ENCODE results near the gene SAMD1.

The SAMD1 gene

DNA sequence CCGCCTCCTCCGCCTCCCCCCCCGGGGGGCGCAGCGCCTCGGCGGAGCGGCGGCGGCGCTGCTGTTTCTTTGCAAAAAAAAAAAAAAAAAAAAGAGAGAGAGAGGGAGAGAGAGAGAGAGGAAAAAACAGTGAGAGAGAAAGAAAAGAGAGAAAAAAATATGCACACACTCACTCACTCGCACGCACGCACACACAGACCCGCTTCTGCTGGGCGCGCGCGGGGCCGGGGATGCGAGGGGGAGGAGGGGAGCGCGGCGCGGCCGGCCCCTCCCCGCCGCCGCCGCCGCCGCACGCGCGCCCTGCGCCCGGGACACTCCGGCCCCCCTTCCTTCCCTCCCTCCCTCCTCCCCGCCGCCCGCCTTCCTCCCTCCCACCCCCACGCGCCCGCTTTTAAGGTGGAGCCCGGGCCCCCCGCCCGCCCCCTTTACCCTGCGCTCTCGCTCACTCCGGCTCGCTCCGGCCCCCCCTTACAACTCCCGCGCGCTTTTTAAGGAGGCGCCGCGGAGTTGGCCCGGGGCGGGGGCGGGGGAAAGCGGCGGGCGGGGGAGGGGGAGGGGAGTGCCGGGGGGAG, at the start of gene SAMD1:
Gene SAMD1, minus strand, starts transcription at position 243 of the 572 bp plus-strand sequence.
- peak within 1 kb of the TSS; percentile 96 for H3K27ac Mint-ChIP-seq
- no peaks in the 10 kb centered on the region for H3K27me3 Mint-ChIP-seq
- peaks cover 9% of the 10 kb centered on the region for H3K9me3 Mint-ChIP-seq
- H3K36me3 Mint-ChIP-seq (ENCODE audit: low read depth), result peaks cover 61% of the 10 kb centered on the region
- peak within 1 kb of the TSS; percentile 94 for H3K4me3 Mint-ChIP-seq
- peaks cover 27% of the 10 kb centered on the region for H3K4me1 Mint-ChIP-seq (ENCODE audit: low read depth)
- intact Hi-C loops (cut with micrococcal nuclease), result loop anchor here (2.0 kb wide), 1 partner anchor 26 kb away; the partner anchor contains the start of gene PRKACA

DNA sequence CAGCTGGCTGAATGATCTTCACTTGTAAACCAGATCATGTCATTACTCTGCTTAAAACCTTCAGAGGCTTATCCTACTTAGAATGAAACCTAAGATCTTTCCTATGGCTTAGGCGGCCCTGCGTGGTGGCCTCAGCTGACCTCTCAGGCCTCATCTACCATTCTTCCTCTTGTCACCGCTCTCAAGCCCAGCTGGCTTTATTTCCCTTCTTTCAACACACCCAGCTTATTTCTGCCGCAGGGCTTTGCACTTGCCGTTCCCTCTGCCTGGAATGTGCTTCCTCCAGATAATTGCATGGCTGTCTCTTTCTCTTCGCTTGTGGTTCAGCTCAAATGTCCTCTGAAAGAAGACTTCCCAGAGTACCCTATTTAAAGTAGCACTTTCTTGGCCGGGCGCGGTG, 49.4 kb upstream of the SAMD1 start:
- Mint-ChIP-seq H3K9me3 (no peaks in the 10 kb centered on the region), H3K4me1 (ENCODE audit: low read depth) (peaks cover 44% of the 10 kb centered on the region), H3K36me3 (ENCODE audit: low read depth) (peaks cover 20% of the 10 kb centered on the region), H3K27me3 (no peaks in the 10 kb centered on the region), H3K27ac (peak overlapping the region; percentile 73), H3K4me3 (peak overlapping the region; percentile 18)
- intact Hi-C loops (cut with micrococcal nuclease), result loop anchor here (10.0 kb wide), 1 partner anchor 265 kb away; no protein-coding TSS in a partner anchor

DNA sequence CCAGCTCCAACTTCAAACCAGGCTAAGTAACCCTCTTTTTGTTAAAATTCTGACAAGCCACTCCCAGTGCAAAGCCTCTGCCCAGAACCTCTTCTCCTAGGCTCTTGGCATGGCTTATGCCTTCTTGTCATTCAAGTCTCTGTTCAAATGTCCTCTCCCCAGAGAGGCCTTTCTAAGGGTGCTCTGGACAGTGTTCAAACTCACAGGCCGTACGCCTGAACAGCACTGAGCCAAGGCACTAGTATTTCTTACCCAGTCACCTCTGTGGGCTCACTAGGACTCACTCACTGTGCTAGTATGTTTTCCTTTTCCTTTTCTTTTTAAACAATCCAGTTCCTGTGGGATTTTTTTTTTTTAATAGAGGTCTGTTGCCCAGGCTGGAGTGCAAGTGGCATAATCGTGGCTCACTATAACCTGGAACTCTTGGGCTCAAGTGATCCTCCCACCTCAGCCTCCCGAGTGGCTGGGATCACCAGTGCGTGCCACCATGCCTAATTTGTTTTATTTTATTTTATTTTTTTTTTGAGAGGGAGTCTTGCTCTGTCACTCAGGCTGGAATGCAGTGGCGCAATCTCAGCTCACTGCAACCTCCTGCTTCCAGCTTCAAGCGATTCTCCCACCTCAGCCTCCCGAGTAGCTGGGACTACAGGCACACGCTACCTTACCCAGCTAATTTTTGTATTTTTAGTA, 48.2 kb upstream of the SAMD1 start:
- H3K4me1 Mint-ChIP-seq (ENCODE audit: low read depth), result peaks cover 43% of the 10 kb centered on the region
- H3K4me3 Mint-ChIP-seq, result peak overlapping the region; percentile 44
- peaks cover 20% of the 10 kb centered on the region for H3K36me3 Mint-ChIP-seq (ENCODE audit: low read depth)
- peak overlapping the region; percentile 73 for H3K27ac Mint-ChIP-seq
- intact Hi-C loops (cut with micrococcal nuclease), result no loop called here
- H3K9me3 Mint-ChIP-seq, result no peaks in the 10 kb centered on the region
- H3K27me3 Mint-ChIP-seq, result no peaks in the 10 kb centered on the region

DNA sequence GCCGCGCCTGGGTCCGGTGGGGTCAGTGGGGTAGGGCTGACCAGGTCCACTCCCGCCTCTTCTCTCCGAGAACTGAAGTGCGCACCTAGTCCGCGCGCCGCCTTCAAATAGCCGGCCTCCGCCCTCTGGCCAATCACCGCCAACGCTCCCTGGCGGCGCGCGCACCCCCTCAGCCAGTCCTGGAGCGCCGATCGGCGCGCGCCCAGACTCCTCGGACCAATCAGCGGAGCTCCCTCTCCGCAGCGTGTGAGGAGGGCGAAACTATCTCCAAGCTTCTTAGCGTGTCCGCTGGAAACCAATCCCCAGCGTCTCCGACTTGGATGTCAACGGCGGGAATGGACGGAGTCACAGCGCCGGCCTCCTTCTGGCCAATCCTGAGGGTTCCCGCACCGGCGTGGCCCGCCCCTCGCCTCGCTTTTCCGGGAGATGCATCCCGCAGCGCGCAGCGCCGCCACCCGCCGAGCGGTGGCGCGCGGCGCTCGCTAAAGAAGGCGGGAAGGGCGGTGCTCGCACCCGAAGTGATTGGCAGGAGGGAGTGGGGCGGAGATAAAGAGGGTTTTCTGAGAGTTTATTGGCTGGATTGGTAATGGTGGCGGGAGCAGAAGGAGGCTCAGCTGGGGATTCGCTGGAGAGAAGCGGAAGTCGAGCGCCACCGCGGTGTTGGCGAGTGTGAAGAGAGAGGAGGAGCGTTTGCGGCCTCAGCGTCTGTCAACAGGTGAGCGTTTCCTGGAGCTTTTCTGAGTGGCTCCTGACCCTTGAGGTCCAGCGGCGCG, 46.1 kb upstream of the SAMD1 start, which contains the start of gene ASF1B:
Gene ASF1B, minus strand, starts transcription at position 81 of the 773 bp plus-strand sequence. CDS start 133 bp downstream, outside the sequence.
- Mint-ChIP-seq H3K36me3 (ENCODE audit: low read depth) (peaks cover 10% of the 10 kb centered on the region), H3K27ac (peak within 1 kb of the TSS; percentile 88), H3K27me3 (no peaks in the 10 kb centered on the region)

DNA sequence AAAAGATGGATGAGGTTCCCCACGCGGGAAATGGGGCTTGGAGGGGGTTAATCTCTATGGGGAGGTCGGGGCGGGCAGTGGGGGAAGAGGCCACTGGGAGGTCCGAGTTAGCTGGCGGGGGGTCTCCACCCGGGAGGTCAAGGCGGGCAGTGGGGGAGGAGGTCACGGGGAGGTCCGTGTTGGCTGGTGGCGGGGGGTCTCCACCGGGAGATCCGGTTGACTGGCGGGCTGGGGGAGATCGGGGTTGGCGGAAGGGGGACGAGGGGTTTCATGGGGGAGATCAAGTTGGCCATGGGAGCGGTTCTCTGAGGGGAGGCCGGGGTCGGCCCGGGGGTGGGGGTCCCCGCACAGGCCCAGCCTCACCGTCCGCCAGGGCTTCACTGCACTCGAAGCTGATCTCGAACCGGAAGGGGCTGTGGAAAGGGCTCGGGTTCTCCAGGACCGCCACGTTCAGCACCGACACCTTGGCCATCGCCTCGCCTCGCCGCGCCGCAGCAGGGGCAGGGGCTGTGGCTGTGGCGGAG, 45.5 kb upstream of the SAMD1 start:
- peaks cover 10% of the 10 kb centered on the region for H3K36me3 Mint-ChIP-seq (ENCODE audit: low read depth)
- H3K27ac Mint-ChIP-seq, result peak overlapping the region; percentile 88
- H3K27me3 Mint-ChIP-seq, result no peaks in the 10 kb centered on the region
- intact Hi-C loops (cut with micrococcal nuclease), result loop anchor here (2.0 kb wide), 2 partner anchors 55 to 63 kb away; partner anchors contain the start of gene MISP3
- H3K4me1 Mint-ChIP-seq (ENCODE audit: low read depth), result peaks cover 34% of the 10 kb centered on the region
- H3K4me3 Mint-ChIP-seq, result peak overlapping the region; percentile 86
- no peaks in the 10 kb centered on the region for H3K9me3 Mint-ChIP-seq

More for the DNA sequence above, 46.1 kb upstream of the SAMD1 start, which contains the start of gene ASF1B:
- Mint-ChIP-seq H3K9me3 (no peaks in the 10 kb centered on the region), H3K4me1 (ENCODE audit: low read depth) (peaks cover 34% of the 10 kb centered on the region), H3K4me3 (peak within 1 kb of the TSS; percentile 86)
- intact Hi-C loops (cut with micrococcal nuclease), result loop anchor here (1.0 to 2.0 kb wide), 3 partner anchors 18 to 64 kb away; partner anchors contain the start of gene MISP3

DNA sequence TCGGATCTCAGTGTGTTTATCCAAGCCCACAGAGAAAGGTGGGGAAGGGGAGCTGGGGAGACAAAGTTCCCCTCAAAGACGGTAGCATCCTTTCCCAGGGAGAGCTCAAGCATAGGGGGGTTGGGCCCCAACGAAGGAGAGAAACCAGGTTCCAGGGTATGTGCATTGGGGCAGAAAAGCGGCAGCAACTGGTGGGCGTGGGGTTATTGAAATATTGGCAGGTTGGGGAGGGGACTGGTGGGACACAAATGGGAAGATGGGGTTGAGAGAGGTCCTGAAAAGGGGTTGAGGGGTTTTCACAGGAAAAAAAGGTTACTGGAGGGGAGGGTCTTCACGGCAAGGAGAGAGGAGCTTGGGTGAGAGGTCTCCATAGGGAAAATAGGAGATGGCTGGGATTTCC, 44.8 kb upstream of the SAMD1 start:
- peak overlapping the region; percentile 86 for H3K4me3 Mint-ChIP-seq
- no peaks in the 10 kb centered on the region for H3K9me3 Mint-ChIP-seq
- H3K27ac Mint-ChIP-seq, result peak overlapping the region; percentile 88
- peaks cover 34% of the 10 kb centered on the region for H3K4me1 Mint-ChIP-seq (ENCODE audit: low read depth)
- peaks cover 10% of the 10 kb centered on the region for H3K36me3 Mint-ChIP-seq (ENCODE audit: low read depth)
- no peaks in the 10 kb centered on the region for H3K27me3 Mint-ChIP-seq
- intact Hi-C loops (cut with micrococcal nuclease), result no loop called here

DNA sequence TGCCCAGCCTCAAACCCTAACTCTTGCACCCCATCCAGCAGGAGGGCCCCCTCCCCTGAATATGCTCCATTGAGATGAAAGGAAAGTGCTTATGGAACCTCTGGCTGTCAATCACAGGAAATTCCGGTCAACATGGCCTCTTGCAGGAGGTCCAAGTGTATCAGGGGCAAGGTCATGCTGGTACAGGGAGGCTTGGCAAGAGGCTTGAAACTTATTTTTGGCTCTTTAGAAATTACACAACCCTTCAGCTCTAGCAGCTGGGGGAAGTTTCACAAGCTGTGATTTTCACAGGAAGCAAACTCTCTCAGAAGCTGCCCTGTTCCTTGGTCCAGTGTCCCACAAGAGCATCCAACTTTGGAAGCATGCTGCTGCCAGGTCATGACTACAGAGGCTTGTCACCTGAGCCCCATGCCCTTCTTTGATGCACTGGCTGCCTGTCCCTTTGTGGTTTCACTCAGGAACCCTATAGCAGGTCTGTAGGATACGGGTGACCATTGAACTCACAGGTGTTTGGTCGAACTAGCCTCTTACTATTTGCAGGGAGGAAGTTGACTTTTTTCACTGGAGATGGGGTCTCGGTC, 37.5 kb upstream of the SAMD1 start:
- H3K27me3 Mint-ChIP-seq, result no peaks in the 10 kb centered on the region
- no peaks in the 10 kb centered on the region for H3K36me3 Mint-ChIP-seq (ENCODE audit: low read depth)
- H3K4me3 Mint-ChIP-seq, result no peak overlapping the region
- H3K4me1 Mint-ChIP-seq (ENCODE audit: low read depth), result peaks cover 25% of the 10 kb centered on the region
- intact Hi-C loops (cut with micrococcal nuclease), result no loop called here
- H3K27ac Mint-ChIP-seq, result peak overlapping the region; percentile 78
- H3K9me3 Mint-ChIP-seq, result no peaks in the 10 kb centered on the region

DNA sequence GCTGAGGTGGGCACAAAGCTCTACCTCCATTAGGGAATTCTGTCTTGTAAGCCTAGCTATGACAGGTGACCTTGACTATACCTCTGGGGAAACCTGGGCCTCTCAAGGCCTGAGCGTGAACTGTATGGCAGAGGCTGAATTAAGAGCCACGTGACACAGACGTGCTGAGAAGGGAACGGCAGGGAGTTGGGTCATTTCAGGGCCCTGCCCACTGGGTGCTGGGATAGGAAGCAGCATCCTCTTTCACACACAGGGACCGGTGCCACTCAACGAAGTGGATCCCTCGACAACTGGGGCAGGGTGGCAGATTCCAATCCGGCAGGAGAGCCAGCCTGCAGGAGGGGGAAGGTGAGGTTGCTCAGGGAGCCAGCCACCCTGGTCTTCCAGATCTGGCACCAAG, 36.6 kb upstream of the SAMD1 start:
- intact Hi-C loops (cut with micrococcal nuclease), result no loop called here
- H3K27ac Mint-ChIP-seq, result peak overlapping the region; percentile 78
- H3K36me3 Mint-ChIP-seq (ENCODE audit: low read depth), result no peaks in the 10 kb centered on the region
- H3K4me3 Mint-ChIP-seq, result no peak overlapping the region
- peaks cover 25% of the 10 kb centered on the region for H3K4me1 Mint-ChIP-seq (ENCODE audit: low read depth)
- H3K9me3 Mint-ChIP-seq, result no peaks in the 10 kb centered on the region
- H3K27me3 Mint-ChIP-seq, result no peaks in the 10 kb centered on the region

DNA sequence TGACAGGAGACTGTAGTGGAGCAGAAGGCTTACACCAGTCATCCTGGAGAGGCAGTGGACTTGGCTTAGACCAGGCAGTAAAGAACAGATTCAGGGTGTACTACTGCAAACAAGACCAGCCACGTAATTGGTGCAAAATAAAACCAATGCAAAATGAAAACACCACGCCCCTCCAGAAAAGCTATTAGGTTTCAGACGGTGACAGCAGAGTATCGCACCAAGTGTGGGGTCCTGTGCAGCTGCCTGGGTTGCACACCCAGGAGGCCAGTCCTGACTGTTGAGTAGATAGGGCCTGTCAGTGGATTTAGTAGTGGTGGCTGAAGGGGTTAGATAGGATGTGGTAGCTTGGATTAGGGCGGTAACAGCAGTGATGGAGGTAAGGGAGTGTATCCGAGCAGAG, 32.4 kb upstream of the SAMD1 start:
- no peak overlapping the region for H3K4me3 Mint-ChIP-seq
- intact Hi-C loops (cut with micrococcal nuclease), result no loop called here
- H3K4me1 Mint-ChIP-seq (ENCODE audit: low read depth), result peaks cover 39% of the 10 kb centered on the region
- no peaks in the 10 kb centered on the region for H3K36me3 Mint-ChIP-seq (ENCODE audit: low read depth)
- no peaks in the 10 kb centered on the region for H3K9me3 Mint-ChIP-seq
- no peak overlapping the region for H3K27ac Mint-ChIP-seq
- no peaks in the 10 kb centered on the region for H3K27me3 Mint-ChIP-seq

DNA sequence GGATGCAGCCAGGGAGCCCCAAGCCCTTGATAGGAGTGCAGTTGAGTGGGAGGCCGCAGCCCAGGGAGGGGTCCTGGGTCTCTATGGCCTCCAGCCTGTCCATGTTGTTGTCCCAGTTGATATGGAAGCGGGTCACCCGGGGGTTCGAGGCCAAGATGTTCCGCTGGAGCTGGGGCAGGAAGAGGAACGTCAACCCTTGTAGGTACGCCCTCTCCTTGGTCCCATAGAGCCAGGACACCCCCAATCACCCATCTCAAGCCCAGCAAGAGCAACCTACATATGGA, 29.9 kb upstream of the SAMD1 start:
- Mint-ChIP-seq H3K27ac (peak overlapping the region; percentile 93), H3K4me3 (no peak overlapping the region), H3K27me3 (no peaks in the 10 kb centered on the region), H3K36me3 (ENCODE audit: low read depth) (peaks cover 16% of the 10 kb centered on the region), H3K4me1 (ENCODE audit: low read depth) (peaks cover 44% of the 10 kb centered on the region), H3K9me3 (no peaks in the 10 kb centered on the region)
- intact Hi-C loops (cut with micrococcal nuclease), result no loop called here

DNA sequence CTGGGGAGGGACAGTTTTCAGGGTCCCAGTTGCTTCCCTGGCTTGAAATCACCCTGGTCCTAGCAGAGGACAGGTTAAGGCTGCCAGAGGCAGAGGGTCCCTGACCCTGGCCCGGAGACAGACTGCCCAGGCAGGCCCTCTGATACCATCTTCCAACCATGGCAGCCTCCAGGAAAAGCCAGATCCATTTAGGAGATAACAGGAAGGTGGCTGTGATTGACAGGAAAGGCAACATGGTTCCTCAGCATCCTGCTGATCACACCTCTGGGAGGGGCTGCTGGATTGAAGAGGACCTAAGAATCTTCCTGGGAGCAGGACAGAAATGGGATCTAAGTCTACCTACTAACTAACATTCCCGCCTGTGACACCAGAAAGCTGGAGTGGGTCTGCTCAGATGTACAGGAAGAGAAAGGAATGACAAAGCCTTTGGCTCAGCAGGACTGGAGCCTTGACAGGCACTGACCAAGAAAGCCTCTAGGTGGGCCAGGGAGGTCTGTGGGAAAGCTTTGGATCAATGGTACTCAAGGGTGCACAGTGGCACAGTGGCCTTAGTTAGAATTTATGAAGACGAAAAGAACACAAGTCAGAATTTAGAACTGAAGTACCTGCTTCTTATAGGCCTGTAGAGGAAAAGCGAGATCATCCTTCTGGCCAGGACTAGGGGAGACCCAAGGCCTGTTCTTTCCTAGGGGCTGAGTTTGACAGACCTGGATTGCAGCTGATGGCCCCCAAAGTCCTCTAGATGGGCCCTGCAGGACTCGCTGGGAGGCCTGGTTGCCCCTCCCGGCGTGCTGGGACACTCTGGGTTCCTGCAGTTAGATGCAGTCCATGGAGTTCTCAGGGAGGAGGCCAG, 29.3 kb upstream of the SAMD1 start:
- H3K4me1 Mint-ChIP-seq (ENCODE audit: low read depth), result peaks cover 46% of the 10 kb centered on the region
- H3K9me3 Mint-ChIP-seq, result no peaks in the 10 kb centered on the region
- intact Hi-C loops (cut with micrococcal nuclease), result loop anchor here (5.0 kb wide), 1 partner anchor 38 kb away; no protein-coding TSS in a partner anchor
- H3K4me3 Mint-ChIP-seq, result no peak overlapping the region
- peak overlapping the region; percentile 93 for H3K27ac Mint-ChIP-seq
- H3K27me3 Mint-ChIP-seq, result no peaks in the 10 kb centered on the region
- peaks cover 16% of the 10 kb centered on the region for H3K36me3 Mint-ChIP-seq (ENCODE audit: low read depth)

DNA sequence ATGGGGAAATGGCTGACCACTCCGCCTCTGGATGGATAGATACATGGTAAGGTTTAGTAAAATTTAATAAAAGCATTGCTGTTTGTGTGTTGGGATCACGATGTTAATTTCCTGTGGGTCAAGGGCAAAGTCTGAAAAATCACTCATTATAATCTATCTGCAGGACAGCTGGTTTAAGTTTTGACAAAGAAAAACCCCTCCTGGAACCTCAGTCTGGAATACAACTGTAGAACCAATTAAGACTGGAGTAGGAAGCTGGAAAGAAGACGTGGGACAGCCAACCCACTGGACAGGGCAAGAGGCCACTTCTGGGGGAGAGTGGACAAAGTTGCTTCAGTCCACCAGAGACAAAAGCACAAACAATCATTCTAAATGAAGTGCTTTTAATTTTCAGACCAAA, 28.6 kb upstream of the SAMD1 start:
- Mint-ChIP-seq H3K4me3 (peak overlapping the region; percentile 75), H3K27me3 (no peaks in the 10 kb centered on the region), H3K4me1 (ENCODE audit: low read depth) (peaks cover 54% of the 10 kb centered on the region), H3K27ac (peak overlapping the region; percentile 93), H3K9me3 (no peaks in the 10 kb centered on the region), H3K36me3 (ENCODE audit: low read depth) (peaks cover 16% of the 10 kb centered on the region)
- intact Hi-C loops (cut with micrococcal nuclease), result loop anchor here (5.0 kb wide), 1 partner anchor 37 kb away; no protein-coding TSS in a partner anchor

Measured in dendritic cell treated with granulocyte-macrophage colony-stimulating factor and Interleukin-4, amounts not matched to agents 40 ng/mL and 50 ng/mL, for 4 days (primary cell).